ENCODE measurements around the gene ZNF316. TPM values are rescaled to one million over a fixed set of nuclear protein-coding genes. Genes with fewer than 3 reads are reported as not detected.

ZNF316 gene
- 10 to 100 TPM in 8 of 10 donors, 1 to 10 TPM in 2; 9.8 to 20.1 (median 14.0) TPM for total RNA-seq
- polyA plus RNA-seq = 10 to 100 TPM in 1 of 2 donors, 1 to 10 TPM in 1; 7.6 to 20.8 TPM
- long read RNA-seq, donor 1, full-length matches to known transcripts = 1 of 31 reads
- long read RNA-seq, donor 1, partial matches to known transcripts = 5 of 31 reads
- long read RNA-seq, donor 1, other reads (novel, unspliced or antisense) = 25 of 31 reads
- long read RNA-seq, donor 2, full-length matches to known transcripts = 10 of 39 reads
- long read RNA-seq, donor 2, partial matches to known transcripts = 26 of 39 reads
- long read RNA-seq, donor 2, other reads (novel, unspliced or antisense) = 3 of 39 reads
- long read RNA-seq, donor 3, partial matches to known transcripts = 0 of 1 reads
- long read RNA-seq, donor 3, other reads (novel, unspliced or antisense) = 1 of 1 reads

- peaks cover 0 to 30% (median 0%) of the 10 kb centered on the region in 9 donors for H3K36me3 ChIP-seq
- H3K4me3 ChIP-seq = peak within 1 kb of the TSS; percentile 72 to 100 (median 92)
- intact Hi-C loops (cut with DNase I) = loop anchor here in 1 of 10 donors (5.0 kb wide), 1 partner anchor 70 kb away; the partner anchor contains the start of gene ZNF12
- H3K27ac ChIP-seq = peak within 1 kb of the TSS; percentile 67 to 97 (median 90)
- TF ChIP-seq CTCF (IDR thresholded peaks at IDR 0.05) = no peak
- peak; percentile 38 to 75 for DNase-seq
- 2 to 4% methylated on average over 41 to 104 of the region's 104 CpGs for WGBS, 2 donors
- H3K9me3 ChIP-seq = no peaks in the 10 kb centered on the region
- ATAC-seq = peak; percentile 69 to 87 (median 82)
- peaks cover 4 to 36% (median 21%) of the 10 kb centered on the region in 9 donors for H3K4me1 ChIP-seq
- H3K27me3 ChIP-seq = no peaks in the 10 kb centered on the region
Measured at GRCh38 chr7:6636741-6637543, at the start of gene ZNF316. Gene ZNF316, plus strand, starts transcription at chr7:6637318. Its CDS starts 5,092 bp downstream, at chr7:6642410.

GRCh38 chr7:6588566-6588965 lies 48.6 kb upstream of the ZNF316 start:
- intact Hi-C loops (cut with DNase I) = loop anchor here in 2 of 10 donors (2.0 to 5.0 kb wide), 2 partner anchors 72 to 344 kb away; no protein-coding TSS in a partner anchor
- Histone ChIP-seq H3K27ac (no peak overlapping the region), H3K4me1 (peaks cover 7 to 21% (median 16%) of the 10 kb centered on the region in 9 donors), H3K27me3 (no peaks in the 10 kb centered on the region), H3K4me3 (no peak overlapping the region), H3K36me3 (peaks cover 0 to 76% (median 31%) of the 10 kb centered on the region in 9 donors), H3K9me3 (no peaks in the 10 kb centered on the region)
- ATAC-seq (no peak), DNase-seq (no peak)
- 72 to 73% methylated on average over 9 of the region's 9 CpGs for WGBS, 2 donors
- TF ChIP-seq CTCF (IDR thresholded peaks at IDR 0.05) = no peak

- ATAC-seq (peak in 4 of 8 donors; percentile 1 to 14 (median 6)), DNase-seq (no peak)
- Histone ChIP-seq H3K9me3 (no peaks in the 10 kb centered on the region), H3K27ac (peak overlapping the region in 8 of 10 donors; percentile 13 to 96 (median 90)), H3K4me3 (peak overlapping the region in 9 of 10 donors; percentile 68 to 100 (median 92)), H3K4me1 (peaks cover 7 to 21% (median 16%) of the 10 kb centered on the region in 9 donors), H3K27me3 (no peaks in the 10 kb centered on the region), H3K36me3 (peaks cover 0 to 76% (median 37%) of the 10 kb centered on the region in 9 donors)
- no peak for TF ChIP-seq CTCF (IDR thresholded peaks at IDR 0.05)
- intact Hi-C loops (cut with DNase I) = loop anchor here in 2 of 10 donors (2.0 to 5.0 kb wide), 2 partner anchors 72 to 343 kb away; no protein-coding TSS in a partner anchor
- WGBS, 2 donors = 44 to 46% methylated on average over 22 of the region's 22 CpGs
Measured at GRCh38 chr7:6589151-6589828, 47.8 kb upstream of the ZNF316 start.
